ENCODE results near the gene UCN.
"Not testable (repeated sequence)": the region's sequence is repeated elsewhere in the genome, so short reads cannot be mapped to it uniquely, and the experiment has no call there.

The UCN gene

DNA sequence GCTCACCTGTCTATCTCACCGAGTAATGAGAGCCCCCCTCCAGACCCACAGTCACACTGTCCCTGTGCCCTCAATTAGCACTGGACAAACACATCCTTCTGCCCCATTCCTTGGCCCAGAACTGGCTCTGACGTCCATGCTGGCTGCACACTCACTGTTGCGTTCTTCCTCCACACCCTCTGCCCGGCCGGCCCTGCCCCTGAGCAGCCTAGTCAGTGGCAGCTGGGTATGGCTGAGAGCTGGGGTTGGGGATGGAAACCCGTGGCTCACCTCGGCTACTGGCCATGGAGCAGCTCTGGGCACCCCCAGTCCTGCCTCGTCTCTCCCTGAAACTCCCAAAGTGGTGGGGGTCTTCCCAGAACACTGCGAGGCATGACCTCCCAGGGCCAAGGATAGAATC, 6.5 kb upstream of the UCN start:
- DNase-seq (ENCODE audit: low read depth): no peak

- no peak for DNase-seq (ENCODE audit: low read depth)
Observed at GRCh38 chr2:27313882-27314645, 5.8 kb upstream of the UCN start.

GRCh38 chr2:27312152-27312551, 3.9 kb upstream of the UCN start:
- DNase-seq (ENCODE audit: low read depth): no peak

GRCh38 chr2:27309651-27310050, 1.4 kb upstream of the UCN start:
- no peak for DNase-seq (ENCODE audit: low read depth)

- no peak for DNase-seq (ENCODE audit: low read depth)
Observed at GRCh38 chr2:27307545-27308358, 493 bp downstream of the UCN start.

DNA sequence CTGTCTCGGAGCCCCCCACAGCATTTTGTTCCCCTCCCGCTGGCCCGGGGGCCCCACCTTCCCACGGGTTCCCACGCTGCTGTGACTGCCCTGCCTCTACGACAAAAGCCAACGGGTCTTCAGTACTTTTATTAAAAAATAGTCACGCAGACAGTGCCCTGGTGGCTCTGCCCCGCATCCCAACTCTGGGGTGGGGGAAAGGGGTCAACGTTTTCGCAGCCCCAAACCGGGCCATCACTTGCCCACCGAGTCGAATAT, 1.0 kb downstream of the UCN start:
- DNase-seq (ENCODE audit: low read depth): no peak

- no peak for DNase-seq (ENCODE audit: low read depth)
Observed at GRCh38 chr2:27306573-27307286, 1.5 kb downstream of the UCN start.

DNA sequence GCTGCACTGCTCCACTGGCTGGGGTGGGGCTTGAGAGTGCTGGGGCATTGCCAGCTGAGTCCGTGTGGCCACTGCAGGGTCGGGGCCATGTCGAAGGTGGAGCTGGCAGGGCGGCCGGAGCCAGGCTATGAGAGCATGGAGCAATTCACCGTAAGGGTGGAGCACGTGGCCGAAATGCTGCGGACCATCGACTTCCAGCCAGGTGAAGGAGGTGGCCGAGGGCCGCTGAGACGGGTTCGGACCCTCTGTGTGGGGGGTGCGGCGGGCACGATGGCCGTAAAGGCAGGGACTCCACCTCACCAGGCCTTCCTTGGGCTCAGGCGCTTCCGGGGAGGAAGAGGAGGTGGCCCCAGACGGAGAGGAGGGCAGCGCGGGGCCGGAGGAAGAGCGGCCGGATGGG, 2.1 kb downstream of the UCN start:
- no peak for DNase-seq (ENCODE audit: low read depth)

DNA sequence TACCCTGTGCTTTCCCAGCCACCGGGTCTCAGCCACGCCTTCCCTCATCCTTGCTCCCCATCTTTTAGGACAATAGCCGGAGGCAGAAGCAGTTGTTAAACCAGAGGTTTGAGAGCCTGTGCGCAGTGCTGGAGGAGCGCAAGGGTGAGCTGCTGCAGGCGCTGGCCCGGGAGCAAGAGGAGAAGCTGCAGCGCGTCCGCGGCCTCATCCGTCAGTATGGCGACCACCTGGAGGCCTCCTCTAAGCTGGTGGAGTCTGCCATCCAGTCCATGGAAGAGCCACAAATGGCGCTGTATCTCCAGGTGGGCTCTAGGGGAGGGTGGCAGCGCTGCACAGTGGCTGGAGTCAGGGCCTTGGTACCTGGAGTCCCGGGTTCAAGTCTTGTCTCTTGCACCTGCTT, 2.7 kb downstream of the UCN start:
- no peak for DNase-seq (ENCODE audit: low read depth)

DNA sequence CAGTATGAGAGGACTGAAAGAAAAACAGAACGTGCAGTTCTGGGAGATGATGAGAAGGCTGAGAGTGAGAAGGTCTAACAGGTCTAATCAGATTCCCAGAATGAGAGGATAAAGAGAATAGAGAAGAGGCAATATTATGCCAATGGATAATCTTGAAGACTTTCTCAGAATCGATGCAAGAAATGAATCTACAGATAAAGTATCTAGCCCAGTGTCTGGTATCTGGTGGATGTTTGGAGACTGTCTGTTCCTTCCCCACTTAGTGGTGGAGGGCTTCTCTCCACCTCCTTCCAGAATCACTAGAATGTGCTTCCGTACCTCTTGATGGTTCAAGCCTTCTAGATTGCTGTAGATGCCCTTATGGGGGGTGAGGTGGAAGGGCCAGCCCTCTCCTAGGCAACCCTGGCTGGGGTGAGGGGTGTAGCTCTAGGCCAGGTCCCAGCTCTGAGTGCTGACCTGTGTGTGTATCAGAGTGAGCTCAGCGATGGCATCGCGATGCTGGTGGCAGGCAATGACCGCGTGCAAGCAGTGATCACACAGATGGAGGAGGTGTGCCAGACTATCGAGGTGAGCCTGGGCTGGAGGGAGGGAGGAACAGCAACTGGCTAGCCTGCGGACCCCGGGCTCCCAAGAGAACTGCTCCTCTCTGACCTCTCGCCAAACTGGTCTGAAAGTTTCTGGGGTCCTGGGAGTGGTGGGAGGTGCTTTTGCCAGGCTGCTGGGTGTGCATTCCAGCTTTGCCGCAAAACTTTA, 3.6 kb downstream of the UCN start:
- DNase-seq (ENCODE audit: low read depth): no peak

DNA sequence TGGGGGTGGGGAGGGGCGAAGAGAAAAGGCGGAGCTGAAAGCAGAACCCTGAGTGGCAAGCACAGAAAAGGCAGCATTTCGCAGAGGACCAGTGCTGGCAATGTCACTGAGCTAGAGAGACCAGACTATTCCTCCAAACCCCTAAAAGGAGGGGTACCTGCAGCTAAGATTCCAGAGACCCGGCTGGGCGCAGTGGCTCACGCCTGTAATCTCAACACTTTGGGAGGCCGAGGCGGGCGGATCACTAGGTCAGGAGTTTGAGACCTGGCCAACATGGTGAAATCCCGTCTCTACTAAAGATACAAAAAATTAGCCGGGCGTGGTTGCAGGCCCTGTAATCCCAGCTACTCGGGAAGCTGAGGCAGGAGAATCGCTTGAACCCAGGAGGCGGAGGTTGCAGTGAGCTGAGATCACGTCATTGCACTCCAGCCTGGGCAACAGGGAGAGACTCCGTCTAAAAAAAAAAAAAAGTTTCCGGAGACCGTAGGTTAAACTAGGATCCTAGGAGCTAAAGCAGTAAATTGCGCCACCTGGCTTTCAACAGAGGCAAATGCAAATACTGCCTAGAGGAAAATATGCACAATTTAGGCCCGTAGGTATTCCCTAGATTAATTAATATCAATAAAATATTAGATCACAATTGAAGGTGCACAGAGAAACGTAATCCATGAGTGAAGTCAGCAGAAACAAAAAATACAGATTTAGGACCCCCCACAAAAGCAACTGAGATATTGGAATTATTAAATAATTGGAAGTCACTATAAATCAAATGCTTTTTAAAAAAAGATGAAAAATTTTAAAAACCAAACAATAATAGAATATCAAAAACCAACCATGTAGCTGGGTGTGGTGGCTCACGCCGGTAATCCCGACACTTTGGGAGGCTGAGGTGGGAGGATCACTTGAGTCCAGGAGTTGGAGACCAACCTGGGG, 4.9 kb downstream of the UCN start:
- peak; percentile 23 for DNase-seq (ENCODE audit: low read depth)

- not testable (repeated sequence) for DNase-seq (ENCODE audit: low read depth)
Observed at GRCh38 chr2:27300606-27301005, 7.6 kb downstream of the UCN start.

DNA sequence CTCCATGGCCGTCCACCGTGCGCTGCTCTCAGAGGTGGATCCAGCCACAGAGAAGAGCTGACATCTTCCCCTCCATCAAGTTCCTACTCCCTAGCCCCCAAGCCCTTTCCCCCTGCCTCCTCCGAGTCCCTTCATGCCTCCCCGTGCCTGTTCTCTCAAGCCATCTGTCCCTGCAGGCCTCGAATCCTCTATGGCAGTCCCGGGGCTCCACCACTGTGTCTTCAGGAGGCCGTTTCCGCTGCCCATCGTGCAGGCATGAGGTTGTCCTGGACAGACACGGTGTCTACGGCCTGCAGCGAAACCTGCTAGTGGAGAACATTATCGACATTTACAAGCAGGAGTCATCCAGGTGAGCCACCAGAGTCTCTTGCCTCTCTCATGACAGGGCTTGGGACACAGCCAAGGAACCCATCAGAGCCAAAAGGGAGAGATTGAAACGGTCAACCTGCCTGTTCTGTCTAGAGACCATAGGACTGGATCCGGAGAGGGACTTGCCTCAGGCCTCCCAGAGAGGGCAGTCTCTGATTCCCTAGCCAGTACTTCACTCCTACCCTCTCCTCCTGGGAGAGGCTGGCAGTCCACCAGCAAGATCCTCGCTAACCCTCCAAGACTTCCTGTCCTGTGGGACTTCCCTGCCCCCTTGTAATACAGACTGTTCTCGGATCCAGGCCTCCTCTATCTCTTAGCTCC, 9.7 kb downstream of the UCN start:
- no peak for DNase-seq (ENCODE audit: low read depth)

- DNase-seq (ENCODE audit: low read depth): no peak
Observed at GRCh38 chr2:27297195-27297594, 11.1 kb downstream of the UCN start.

GRCh38 chr2:27296481-27296880, 11.8 kb downstream of the UCN start:
- no peak for DNase-seq (ENCODE audit: low read depth)

- no peak for DNase-seq (ENCODE audit: low read depth)
Observed at GRCh38 chr2:27294928-27295327, 13.3 kb downstream of the UCN start.

DNA sequence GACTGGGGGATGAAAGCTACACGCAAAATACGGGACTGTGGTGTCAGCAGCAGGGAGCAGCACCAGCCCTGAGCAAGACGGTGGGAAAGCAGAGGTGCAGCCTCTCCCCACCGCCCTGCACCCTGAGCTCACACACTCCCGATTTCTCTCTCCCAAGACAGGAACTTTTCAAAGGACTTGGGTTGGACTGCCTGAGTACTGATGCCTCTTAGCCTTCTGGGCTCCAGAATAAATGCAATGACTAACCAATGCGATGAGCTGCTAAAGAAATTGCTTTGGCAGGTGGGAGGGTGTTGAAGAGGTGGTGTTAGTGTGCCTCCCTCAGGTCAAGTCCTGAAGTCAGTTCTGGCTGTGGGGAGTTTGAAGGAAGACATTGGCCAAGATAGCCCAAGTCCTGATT, 16.4 kb downstream of the UCN start:
- DNase-seq (ENCODE audit: low read depth): no peak

GRCh38 chr2:27290549-27290948, 17.7 kb downstream of the UCN start:
- DNase-seq (ENCODE audit: low read depth): no peak

- no peak for DNase-seq (ENCODE audit: low read depth)
Observed at GRCh38 chr2:27288610-27289009, 19.6 kb downstream of the UCN start.

DNA sequence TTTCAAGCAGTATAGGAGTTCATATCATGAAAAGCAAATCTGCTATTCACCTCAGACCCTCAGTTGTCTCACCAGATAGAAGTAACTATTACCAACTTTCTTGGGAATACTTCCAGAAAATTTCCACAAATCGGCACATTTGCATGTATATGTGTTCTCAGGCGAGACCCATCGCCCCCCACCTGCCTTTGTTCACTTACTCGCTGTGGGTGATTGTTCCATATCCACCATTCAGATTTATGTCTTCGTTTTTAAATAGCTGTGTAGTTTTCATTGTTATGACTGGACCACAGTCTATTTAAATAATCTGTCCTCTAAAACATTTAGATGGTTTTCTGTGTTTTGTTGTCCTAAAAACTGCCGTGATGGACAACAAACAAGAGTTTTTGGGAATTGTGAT, 22.8 kb downstream of the UCN start:
- no peak for DNase-seq (ENCODE audit: low read depth)

- no peak for DNase-seq (ENCODE audit: low read depth)
Observed at GRCh38 chr2:27284996-27285395, 23.2 kb downstream of the UCN start.
